Hepatic stellate cell (primary cell): ENCODE measurements around the gene CCDC78.

Source experiments
- DNase-seq: peaks from one replicate; pipeline ENCODE4 v3.0.0; 2011; ENCODE audit warnings: low spot score

Gene CCDC78

GRCh38 chr16:736936-737481, 10.8 kb upstream of the CCDC78 start:
- no peak for DNase-seq

- no peak for DNase-seq
Measured at GRCh38 chr16:735982-736453, 9.8 kb upstream of the CCDC78 start.

- no peak for DNase-seq
Measured at GRCh38 chr16:734981-735881, 9.0 kb upstream of the CCDC78 start.

- DNase-seq, result no peak
Measured at GRCh38 chr16:734208-734980, 8.2 kb upstream of the CCDC78 start.

- no peak for DNase-seq
Measured at GRCh38 chr16:733382-734207, 7.4 kb upstream of the CCDC78 start.

GRCh38 chr16:732936-733335, 6.7 kb upstream of the CCDC78 start:
- DNase-seq, result no peak

- no peak for DNase-seq
Measured at GRCh38 chr16:732332-732731, 6.1 kb upstream of the CCDC78 start.

GRCh38 chr16:730666-731509, 4.6 kb upstream of the CCDC78 start:
- DNase-seq, result no peak

- DNase-seq, result no peak
Measured at GRCh38 chr16:729768-730665, 3.8 kb upstream of the CCDC78 start.

GRCh38 chr16:728890-729744, 2.9 kb upstream of the CCDC78 start:
- DNase-seq, result no peak

- DNase-seq, result peak; percentile 86
Measured at GRCh38 chr16:728131-728889, 2.1 kb upstream of the CCDC78 start.

- DNase-seq, result no peak
Measured at GRCh38 chr16:727291-727977, 1.2 kb upstream of the CCDC78 start.

- DNase-seq, result no peak
Measured at GRCh38 chr16:726188-726437, 130 bp downstream of the CCDC78 start.

- no peak for DNase-seq
Measured at GRCh38 chr16:725463-726187, 618 bp downstream of the CCDC78 start.

- no peak for DNase-seq
Measured at GRCh38 chr16:725041-725376, 1.2 kb downstream of the CCDC78 start.

GRCh38 chr16:724188-725040, 1.8 kb downstream of the CCDC78 start:
- DNase-seq, result no peak
